NCI-H1048 (cell line): ENCODE results near the gene SUZ12.
"Not testable (repeated sequence)": the region's sequence is repeated elsewhere in the genome, so short reads cannot be mapped to it uniquely, and the experiment has no call there.

ENCODE experiments used
- DNase-seq: peaks from one replicate; lab custom pipeline; 2025; lab: John Stamatoyannopoulos, UW

The SUZ12 gene

DNA sequence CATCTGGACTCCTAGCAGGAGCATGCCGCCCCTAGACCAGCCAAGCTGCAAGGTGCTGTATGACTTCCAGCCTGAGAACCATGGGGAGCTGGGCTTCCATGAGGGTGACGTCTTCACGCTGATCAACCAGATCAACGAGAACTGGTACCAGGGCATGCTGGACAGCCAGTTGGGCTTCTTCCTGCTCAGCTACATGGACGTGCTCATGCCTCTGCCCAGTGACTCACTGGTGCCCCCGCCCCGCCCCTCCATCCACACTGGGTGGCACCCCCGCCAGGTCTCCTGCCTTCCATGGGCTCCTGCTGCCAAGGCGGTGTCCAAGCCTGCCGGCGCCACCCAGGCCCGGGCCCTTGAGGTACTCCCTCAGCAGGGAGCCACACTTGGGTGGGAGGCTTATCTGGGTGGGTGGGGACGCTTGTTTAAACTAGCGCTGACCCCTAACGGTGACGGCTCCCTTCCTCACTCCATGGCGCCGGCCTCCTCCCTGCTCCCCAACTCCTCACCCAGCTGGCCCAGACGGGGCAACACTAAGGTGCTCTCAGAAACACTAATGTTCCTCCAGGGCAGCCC lies 104.6 kb downstream of the SUZ12 start:
- DNase-seq: not testable (repeated sequence)

DNA sequence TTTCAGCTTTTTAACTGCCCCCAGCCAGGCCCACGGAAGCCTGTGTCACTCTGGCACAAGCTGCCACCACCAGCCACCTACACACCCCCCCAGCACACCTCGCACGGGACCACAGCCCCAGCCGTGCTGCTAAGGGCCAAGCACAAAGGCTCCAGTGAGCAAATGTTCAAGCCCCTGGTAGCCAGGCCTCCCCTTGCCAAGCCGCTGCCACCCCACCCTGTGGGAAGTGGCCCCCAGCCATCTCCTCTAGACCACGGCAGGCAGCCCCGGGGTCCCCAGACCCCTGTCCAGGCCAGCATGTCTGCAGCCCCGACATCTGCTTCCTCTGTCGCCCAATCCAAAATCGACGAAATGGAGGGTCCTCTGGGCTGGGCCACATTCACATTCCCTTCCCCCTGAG lies 105.5 kb downstream of the SUZ12 start:
- not testable (repeated sequence) for DNase-seq

DNA sequence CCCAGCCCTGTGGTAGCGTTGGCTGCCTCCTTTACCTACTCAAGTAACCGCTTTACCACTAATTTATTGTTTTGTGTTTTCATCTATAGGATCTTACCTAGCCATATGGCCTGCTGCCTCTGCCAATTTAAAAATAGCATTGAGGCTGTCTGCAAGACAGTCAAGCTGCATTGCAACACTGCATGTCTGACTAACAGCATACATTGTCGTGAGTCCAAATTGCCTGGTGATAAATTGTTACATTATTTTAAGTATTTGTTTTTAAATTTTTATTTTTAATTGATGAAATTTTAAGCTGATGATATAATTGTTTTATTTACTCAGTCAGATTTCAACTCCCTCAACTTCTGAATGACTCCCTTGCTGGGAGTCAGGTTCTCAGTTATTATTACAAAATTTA lies 108.8 kb downstream of the SUZ12 start:
- not testable (repeated sequence) for DNase-seq

DNA sequence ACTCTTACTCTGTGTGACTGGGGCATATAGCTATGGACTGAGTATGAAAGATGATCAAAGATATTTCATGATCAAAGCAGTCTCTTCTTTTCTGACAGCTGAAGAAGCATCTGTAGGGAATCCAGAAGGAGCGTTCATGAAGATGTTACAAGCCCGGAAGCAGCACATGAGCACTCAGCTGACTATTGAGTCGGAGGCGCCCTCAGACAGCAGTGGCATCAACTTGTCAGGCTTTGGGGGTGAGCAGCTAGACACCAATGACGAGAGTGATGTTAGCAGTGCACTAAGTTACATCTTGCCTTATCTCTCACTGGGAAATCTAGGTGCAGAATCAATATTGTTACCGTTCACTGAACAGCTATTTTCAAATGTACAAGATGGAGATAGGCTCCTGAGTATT lies 110.9 kb downstream of the SUZ12 start:
- DNase-seq: not testable (repeated sequence)
